SK-N-SH treated with all-trans-retinoic acid at 6 μM for 48 hours (cell line): ENCODE data around the gene CFD.

Experiments
- ARNTL ChIP-seq: fragments of 450-650 bp; formaldehyde crosslinking; IDR thresholded peaks from 2 replicates; pipeline ENCODE4 v1.5.0; 2020; ENCODE audit warnings: low read depth, mild to moderate bottlenecking, moderate library complexity, borderline replicate concordance
- BACH2 ChIP-seq: fragments of 250-450 bp; sonication (Bioruptor Pico); IDR thresholded peaks from 2 replicates; pipeline ENCODE4 v1.9.0; 2021; ENCODE audit warnings: mild to moderate bottlenecking, borderline replicate concordance
- SNAI2 ChIP-seq: fragments of 250-450 bp; sonication (Bioruptor Pico); IDR thresholded peaks from 2 replicates; pipeline ENCODE4 v1.5.0; 2020; ENCODE audit warnings: mild to moderate bottlenecking, moderate library complexity
- TOX ChIP-seq: fragments of 250-450 bp; sonication (Bioruptor Pico); IDR thresholded peaks from 2 replicates; pipeline ENCODE4 v1.8.0; 2021; ENCODE audit warnings: mild to moderate bottlenecking, moderate library complexity, borderline replicate concordance

DNA sequence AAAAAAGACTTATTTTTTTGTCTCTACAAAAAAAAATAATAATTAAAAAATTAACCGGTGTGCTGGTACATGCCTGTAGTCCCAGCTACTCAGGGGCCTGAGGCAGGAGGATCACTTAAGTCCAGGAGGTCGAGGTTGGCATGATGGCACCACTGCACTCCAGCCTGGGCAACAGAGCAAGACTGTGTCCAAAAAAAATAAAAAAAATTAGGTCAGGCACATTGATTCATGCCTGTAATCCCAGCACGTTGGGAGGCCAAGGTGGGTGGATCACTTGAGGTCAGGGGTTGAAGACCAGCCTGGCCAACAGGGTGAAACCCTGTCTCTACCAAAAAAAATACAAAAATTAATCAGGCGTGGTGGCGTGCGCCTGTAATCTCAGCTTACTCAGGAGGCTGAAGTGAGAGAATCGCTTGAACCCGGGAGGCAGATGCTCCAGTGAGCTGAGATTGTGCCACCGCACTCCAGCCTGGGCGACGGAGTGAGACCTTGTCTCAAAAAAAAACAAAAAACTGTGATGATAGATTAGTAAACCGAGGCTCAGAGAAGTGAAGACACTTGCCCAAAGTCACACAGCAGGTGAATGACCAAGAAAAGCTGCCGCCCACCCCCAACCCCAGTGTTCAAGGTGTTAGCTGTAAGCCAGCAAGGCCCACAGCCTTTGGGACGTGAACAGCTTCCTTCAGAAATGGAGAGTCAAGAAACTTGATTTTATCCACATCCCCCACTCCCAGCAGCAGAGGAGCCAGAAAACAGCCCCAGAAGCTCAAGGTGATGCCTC lies 43.2 kb downstream of the CFD start:
- TF ChIP-seq BACH2 (CRISPR knock-in tag), result no peak
- no peak for TF ChIP-seq TOX
- TF ChIP-seq ARNTL (CRISPR knock-in tag), result no peak
- no peak for TF ChIP-seq SNAI2 (CRISPR knock-in tag)
